Esophagus muscularis mucosa (tissue), 4 donors: ENCODE measurements around the gene NLK. TPM values are rescaled to one million over a fixed set of nuclear protein-coding genes. Genes with fewer than 3 reads are reported as not detected.
"Not testable (repeated sequence)": the region's sequence is repeated elsewhere in the genome, so short reads cannot be mapped to it uniquely, and the experiment has no call there.

Source experiments
- DNase-seq: peaks from one replicate; pipeline ENCODE4 v3.0.0-alpha.2; 2017; ENCODE audit errors: extremely low spot score
- H3K27ac ChIP-seq, 4 donors: fragments of 200-600 bp; sonication (generic); replicated peaks in 1 of 4; 1 replicate in 3 of 4; 2 replicates in 1 of 4; pipeline ENCODE4 v1.5.1; 2016 to 2019; ENCODE audit warnings: mild to moderate bottlenecking in 1 of 4
- H3K27me3 ChIP-seq, 4 donors: fragments of 200-600 bp; sonication (generic); one replicate each; pipeline versions ENCODE4 v1.5.1 to v1.6.0; 2016 to 2019
- H3K36me3 ChIP-seq, 4 donors: fragments of 200-600 bp; sonication (generic); one replicate each; pipeline ENCODE4 v1.5.1; 2016 to 2019
- H3K4me1 ChIP-seq, 4 donors: fragments of 200-600 bp; sonication (generic); one replicate each; pipeline ENCODE4 v1.5.1; 2016 to 2019
- H3K4me3 ChIP-seq, 4 donors: fragments of 200-600 bp; sonication (generic); 1 replicate in 2 of 4; 2 replicates in 2 of 4; pipeline ENCODE4 v1.5.1; 2016 to 2019; ENCODE audit warnings: mild to moderate bottlenecking in 4 of 4, moderate library complexity in 1 of 4
- H3K9me3 ChIP-seq, 4 donors: fragments of 200-600 bp; sonication (generic); 1 replicate in 3 of 4; 2 replicates in 1 of 4; pipeline ENCODE4 v1.5.1; 2016 to 2019
- EP300 ChIP-seq: sonication (generic); formaldehyde crosslinking; IDR thresholded peaks from one replicate; pipeline ENCODE4 v1.6.1; 2017; ENCODE audit warnings: antibody characterized with exemption
- POLR2A ChIP-seq: fragments of 450-650 bp; IDR thresholded peaks from one replicate; pipeline ENCODE4 v1.6.1; 2017; ENCODE audit warnings: antibody characterized with exemption, moderate library complexity, mild to moderate bottlenecking, low read depth
- POLR2AphosphoS5 ChIP-seq, 2 donors: sonication (generic); formaldehyde crosslinking; IDR thresholded peaks; one replicate each; pipeline ENCODE4 v1.6.1; 2017; ENCODE audit warnings: antibody characterized with exemption in 2 of 2
- WGBS: methylation state at CpG from one replicate; pipeline ENCODE4 v1.1.5; 2018; 5-methylcytosine and 5-hydroxymethylcytosine counted together
- intact Hi-C: fragments of 100-400 bp; cut with DNase I; formaldehyde crosslinking; loops from one replicate; pipeline ENCODE4 v1.15.1; 2023
- total RNA-seq, 4 donors: library from RNA; depleted of rRNA; stranded (reverse); fragments of >200 nt; gene quantifications; one replicate each; pipeline versions ENCODE4 v1.1.0 to v1.2.1, GENCODE V29; 2016
- TF ChIP-seq, protein P1 (sequence below), 3 experiments: fragments of 200-600 bp in 2 of 3; fragments of 450-650 bp in 1 of 3; sonication (generic) in 2 of 3; IDR thresholded peaks; one replicate each; pipeline ENCODE4 v1.5.1; 2017 to 2019; ENCODE audit warnings: antibody characterized with exemption in 3 of 3, mild to moderate bottlenecking in 2 of 3, moderate library complexity in 1 of 3

The NLK gene
- total RNA-seq, 4 donors from 2014 or later: 10.1 to 16.2 (median 12.6) TPM

DNA sequence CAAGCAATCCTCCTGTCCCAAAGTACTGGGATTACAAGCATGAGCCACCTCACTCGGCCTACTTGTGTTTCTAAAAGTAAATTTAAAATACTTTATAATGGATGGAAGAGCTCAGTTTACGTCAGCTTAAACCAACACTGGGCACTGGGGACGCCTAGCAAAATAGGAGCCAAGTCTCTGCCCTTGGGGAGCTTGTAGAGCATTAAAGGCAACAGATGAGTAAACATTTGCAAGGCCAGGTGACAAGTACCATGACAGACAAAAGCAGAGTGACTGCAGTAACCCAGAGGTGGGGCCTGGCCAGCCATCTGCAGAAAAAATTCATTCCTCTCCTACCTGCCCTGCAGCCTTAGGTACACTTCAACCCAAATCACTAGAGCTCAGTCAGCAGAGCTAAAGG, 12.1 kb upstream of the NLK start:
- Histone ChIP-seq H3K9me3 (no peaks in the 10 kb centered on the region), H3K27me3 (no peaks in the 10 kb centered on the region), H3K4me3 (no peak overlapping the region), H3K27ac (no peak overlapping the region), H3K4me1 (peaks cover 0 to 6% (median 0%) of the 10 kb centered on the region in 4 donors), H3K36me3 (no peaks in the 10 kb centered on the region)
- TF ChIP-seq, protein P1, sequence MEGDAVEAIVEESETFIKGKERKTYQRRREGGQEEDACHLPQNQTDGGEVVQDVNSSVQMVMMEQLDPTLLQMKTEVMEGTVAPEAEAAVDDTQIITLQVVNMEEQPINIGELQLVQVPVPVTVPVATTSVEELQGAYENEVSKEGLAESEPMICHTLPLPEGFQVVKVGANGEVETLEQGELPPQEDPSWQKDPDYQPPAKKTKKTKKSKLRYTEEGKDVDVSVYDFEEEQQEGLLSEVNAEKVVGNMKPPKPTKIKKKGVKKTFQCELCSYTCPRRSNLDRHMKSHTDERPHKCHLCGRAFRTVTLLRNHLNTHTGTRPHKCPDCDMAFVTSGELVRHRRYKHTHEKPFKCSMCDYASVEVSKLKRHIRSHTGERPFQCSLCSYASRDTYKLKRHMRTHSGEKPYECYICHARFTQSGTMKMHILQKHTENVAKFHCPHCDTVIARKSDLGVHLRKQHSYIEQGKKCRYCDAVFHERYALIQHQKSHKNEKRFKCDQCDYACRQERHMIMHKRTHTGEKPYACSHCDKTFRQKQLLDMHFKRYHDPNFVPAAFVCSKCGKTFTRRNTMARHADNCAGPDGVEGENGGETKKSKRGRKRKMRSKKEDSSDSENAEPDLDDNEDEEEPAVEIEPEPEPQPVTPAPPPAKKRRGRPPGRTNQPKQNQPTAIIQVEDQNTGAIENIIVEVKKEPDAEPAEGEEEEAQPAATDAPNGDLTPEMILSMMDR (IDR thresholded peaks at IDR 0.05): no peak
- TF ChIP-seq POLR2A (no peak), POLR2AphosphoS5 (IDR thresholded peaks at IDR 0.05) (no peak), EP300 (no peak)
- no peak for DNase-seq
- 76% methylated on average over 3 of the region's 3 CpGs for WGBS
- intact Hi-C loops: no loop called here

DNA sequence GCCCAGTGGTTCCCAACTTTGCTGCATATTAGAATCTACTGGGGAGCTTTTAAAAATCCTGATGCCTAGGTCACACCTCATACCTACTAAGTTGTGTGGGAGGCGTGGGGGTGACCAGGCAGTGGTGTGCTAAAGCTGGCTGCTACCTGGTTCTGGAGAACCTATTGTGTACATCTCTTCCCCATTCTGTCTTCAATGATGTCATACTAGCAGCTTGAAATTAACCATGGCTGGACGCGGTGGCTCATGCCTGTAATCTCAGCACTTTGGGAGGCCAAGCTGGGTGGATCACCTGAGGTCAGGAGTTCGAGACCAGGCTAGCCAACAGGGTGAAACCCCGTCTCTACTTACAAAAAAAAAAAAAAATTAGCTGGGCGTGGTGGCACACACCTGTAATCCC, 11.3 kb upstream of the NLK start:
- H3K4me1 ChIP-seq: peaks cover 0 to 6% (median 0%) of the 10 kb centered on the region in 4 donors
- H3K36me3 ChIP-seq: no peaks in the 10 kb centered on the region
- intact Hi-C loops: no loop called here
- H3K27ac ChIP-seq: no peak overlapping the region
- no peaks in the 10 kb centered on the region for H3K9me3 ChIP-seq
- H3K4me3 ChIP-seq: no peak overlapping the region
- H3K27me3 ChIP-seq: no peaks in the 10 kb centered on the region
- TF ChIP-seq, protein P1 (IDR thresholded peaks at IDR 0.05): no peak
- TF ChIP-seq EP300 (no peak), POLR2A (no peak), POLR2AphosphoS5 (IDR thresholded peaks at IDR 0.05) (no peak)
- DNase-seq: no peak
- 85% methylated on average over 6 of the region's 6 CpGs for WGBS

DNA sequence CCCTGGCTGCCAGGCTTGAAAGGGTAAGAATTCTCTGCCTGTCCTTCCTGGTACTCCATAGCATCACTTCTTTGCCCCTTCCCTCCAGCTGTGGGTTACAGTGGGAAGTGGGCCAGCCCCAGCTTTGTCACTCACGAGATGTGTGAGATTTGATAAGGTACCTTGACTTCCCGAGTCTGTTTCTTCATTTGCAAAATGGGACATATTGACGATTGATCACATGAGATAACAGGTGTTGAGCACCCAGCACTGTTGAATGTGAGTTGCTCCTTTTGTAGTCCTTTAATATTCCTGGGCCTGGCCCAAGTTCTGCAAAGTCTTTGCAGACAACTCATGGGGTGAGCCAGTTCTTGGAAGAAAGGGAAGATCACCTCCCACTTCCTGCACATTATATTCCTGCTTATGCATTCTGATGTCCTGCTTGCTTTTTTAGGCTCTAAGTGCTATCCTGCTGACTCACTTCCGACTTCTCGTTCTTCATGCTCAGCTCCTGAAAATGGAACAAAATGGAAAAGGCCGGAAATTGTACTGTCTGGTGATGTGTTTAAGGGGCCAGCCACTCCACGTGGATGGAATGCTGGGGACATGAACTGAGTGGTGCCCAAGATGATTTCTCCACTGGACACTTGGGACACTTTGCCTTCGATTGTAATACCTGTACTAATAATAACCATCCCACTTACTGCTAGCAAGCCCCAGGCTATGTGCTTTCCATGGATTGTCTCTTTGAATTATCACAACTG, 8.3 kb upstream of the NLK start:
- peaks cover 0 to 6% (median 0%) of the 10 kb centered on the region in 4 donors for H3K4me1 ChIP-seq
- H3K36me3 ChIP-seq: no peaks in the 10 kb centered on the region
- 70% methylated on average over 8 of the region's 8 CpGs for WGBS
- no peak for DNase-seq
- no peaks in the 10 kb centered on the region for H3K9me3 ChIP-seq
- no peak overlapping the region for H3K4me3 ChIP-seq
- H3K27me3 ChIP-seq: no peaks in the 10 kb centered on the region
- intact Hi-C loops: no loop called here
- H3K27ac ChIP-seq: no peak overlapping the region
- TF ChIP-seq POLR2AphosphoS5 (IDR thresholded peaks at IDR 0.05) (no peak), EP300 (no peak), POLR2A (no peak)
- TF ChIP-seq, protein P1 (IDR thresholded peaks at IDR 0.05): no peak

DNA sequence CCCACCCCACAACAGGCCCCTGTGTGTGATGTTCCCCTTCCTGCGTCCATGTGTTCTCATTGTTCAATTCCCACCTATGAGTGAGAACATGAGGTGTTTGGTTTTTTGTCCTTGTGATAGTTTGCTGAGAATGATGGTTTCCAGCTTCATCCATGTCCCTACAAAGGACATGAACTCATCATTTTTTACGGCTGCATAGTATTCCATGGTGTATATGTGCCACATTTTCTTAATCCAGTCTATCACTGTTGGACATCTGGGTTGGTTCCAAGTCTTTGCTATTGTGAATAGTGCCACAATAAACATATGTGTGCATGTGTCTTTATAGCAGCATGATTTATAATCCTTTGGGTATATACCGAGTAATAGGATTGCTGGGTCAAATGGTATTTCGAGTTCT, 7.0 kb upstream of the NLK start:
- H3K27me3 ChIP-seq, intact Hi-C loops, H3K4me3 ChIP-seq, DNase-seq, H3K36me3 ChIP-seq, H3K9me3 ChIP-seq, H3K4me1 ChIP-seq, H3K27ac ChIP-seq: not testable (repeated sequence)
- WGBS: 97% methylated on average over 4 of the region's 4 CpGs

DNA sequence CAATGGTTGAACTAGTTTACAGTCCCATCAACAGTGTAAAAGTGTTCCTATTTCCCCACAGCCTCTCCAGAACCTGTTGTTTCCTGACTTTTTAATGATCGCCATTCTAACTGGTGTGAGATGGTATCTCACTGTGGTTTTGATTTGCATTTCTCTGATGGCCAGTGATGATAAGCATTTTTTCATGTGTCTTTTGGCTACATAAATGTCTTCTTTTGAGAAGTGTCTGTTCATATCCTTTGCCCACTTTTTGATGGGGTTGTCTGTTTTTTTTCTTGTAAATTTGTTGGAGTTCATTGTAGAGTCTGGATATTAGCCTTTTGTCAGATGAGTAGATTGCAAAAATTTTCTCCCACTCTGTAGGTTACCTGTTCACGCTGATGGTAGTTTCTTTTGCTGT, 6.6 kb upstream of the NLK start:
- DNase-seq, H3K27ac ChIP-seq, H3K27me3 ChIP-seq, H3K4me3 ChIP-seq, H3K9me3 ChIP-seq, H3K4me1 ChIP-seq, intact Hi-C loops, H3K36me3 ChIP-seq: not testable (repeated sequence)
- WGBS: 98% methylated on average over 2 of the region's 2 CpGs

DNA sequence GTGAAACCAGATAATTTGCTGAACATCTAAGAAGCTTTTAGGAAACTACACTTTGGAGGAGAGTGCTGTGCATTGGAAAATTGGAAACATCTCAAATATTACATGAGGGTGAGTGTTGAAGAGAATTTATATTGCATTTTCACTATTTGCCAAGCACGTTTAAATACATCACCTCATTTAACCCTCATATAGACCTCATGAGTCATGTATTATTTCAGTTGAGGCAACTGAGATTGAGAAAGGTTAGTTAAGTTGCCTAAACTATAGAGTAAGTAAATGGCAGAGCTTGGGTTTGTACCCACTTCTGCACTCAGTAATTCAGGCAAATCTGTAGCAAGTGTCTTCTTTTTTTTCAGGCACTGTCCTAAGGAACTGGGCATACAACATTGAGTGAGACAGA, 3.7 kb upstream of the NLK start:
- Histone ChIP-seq H3K27me3 (no peaks in the 10 kb centered on the region), H3K4me1 (peaks cover 18 to 25% (median 21%) of the 10 kb centered on the region in 4 donors), H3K27ac (no peak overlapping the region), H3K4me3 (no peak overlapping the region), H3K9me3 (no peaks in the 10 kb centered on the region), H3K36me3 (no peaks in the 10 kb centered on the region)
- no peak for DNase-seq
- TF ChIP-seq, protein P1 (IDR thresholded peaks at IDR 0.05): no peak
- no peak for TF ChIP-seq POLR2AphosphoS5 (IDR thresholded peaks at IDR 0.05)
- TF ChIP-seq EP300: no peak
- TF ChIP-seq POLR2A: no peak
- 42% methylated on average over 1 of the region's 1 CpG for WGBS
- intact Hi-C loops: no loop called here
